Measurements from ENCODE around the gene GLYATL2.

Gene GLYATL2

DNA sequence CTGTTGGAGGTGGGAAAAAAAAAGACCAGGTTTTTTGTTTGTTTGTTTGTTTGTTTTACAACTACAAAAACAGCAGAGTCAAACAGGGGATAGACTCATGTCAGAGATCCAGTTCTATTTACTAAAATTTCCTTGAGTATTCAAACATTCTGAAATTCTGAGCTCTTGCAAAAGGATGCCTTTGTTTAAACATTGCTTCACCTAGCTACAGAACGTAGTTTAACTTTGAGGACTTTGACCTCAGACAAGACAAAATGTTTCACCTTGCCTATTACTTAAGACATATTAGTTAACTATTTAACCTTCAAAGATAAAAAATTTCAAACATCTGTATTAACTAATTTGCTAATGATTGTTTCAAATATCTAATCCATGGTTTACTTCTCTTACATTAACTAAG, 36.1 kb upstream of the GLYATL2 start:
- no peak overlapping the region for H3K14ac ChIP-seq (ENCODE audit: low read length in 2 of 2)
- H3K79me1 ChIP-seq (replicated peaks; ENCODE audit: low read length, poor library complexity, severe bottlenecking), result no peaks in the 10 kb centered on the region
- no peak overlapping the region for H3K18ac ChIP-seq (ENCODE audit: low read depth in 1 of 2, low read length in 2 of 2)
- no peak overlapping the region for H2BK5ac ChIP-seq (ENCODE audit: low read depth, low read length, poor library complexity, severe bottlenecking)
- no peak overlapping the region for H2BK15ac ChIP-seq (ENCODE audit: low read depth, poor library complexity, severe bottlenecking)
- no peak for DNase-seq
- no peak overlapping the region for H2AK5ac ChIP-seq (ENCODE audit: low read length, severe bottlenecking)
- H2BK120ac ChIP-seq (ENCODE audit: low read depth, low read length), result no peak overlapping the region
- no peak overlapping the region for H3K27ac ChIP-seq (ENCODE audit: low read length, poor library complexity, severe bottlenecking)
- H3K4ac ChIP-seq (ENCODE audit: low read depth in 1 of 2, low read length in 2 of 2), result no peak overlapping the region
- H3K9me3 ChIP-seq (ENCODE audit: control insufficient read depth, low read length), result no peaks in the 10 kb centered on the region
- H3K36me3 ChIP-seq (ENCODE audit: control insufficient read depth in 1 of 2, insufficient read depth in 2 of 2, low read depth in 1 of 2, low read length in 2 of 2), result no peaks in the 10 kb centered on the region
- no peak overlapping the region for H3K4me3 ChIP-seq (ENCODE audit: insufficient read depth in 1 of 2, low read depth in 1 of 2, low read length in 2 of 2)
- 90% methylated on average over 1 of the region's 1 CpG for WGBS
- H2AFZ ChIP-seq (ENCODE audit: low read depth, low read length), result no peak overlapping the region
- H2BK12ac ChIP-seq (ENCODE audit: low read length in 2 of 2), result no peak overlapping the region
- no peak overlapping the region for H3K4me2 ChIP-seq (ENCODE audit: low read length, poor library complexity, severe bottlenecking)
- no peak overlapping the region for H4K8ac ChIP-seq (ENCODE audit: low read length)
- H4K91ac ChIP-seq (ENCODE audit: low read length), result no peak overlapping the region
- H3K9ac ChIP-seq (ENCODE audit: low read length), result no peak overlapping the region
- no peaks in the 10 kb centered on the region for H3K4me1 ChIP-seq (ENCODE audit: control insufficient read depth, insufficient read depth, low read depth, low read length)
- no peaks in the 10 kb centered on the region for H3K27me3 ChIP-seq (ENCODE audit: control insufficient read depth in 1 of 2, insufficient read depth in 1 of 2, low read length in 2 of 2)
- no peak overlapping the region for H3K23ac ChIP-seq (ENCODE audit: low read length in 2 of 2)

DNA sequence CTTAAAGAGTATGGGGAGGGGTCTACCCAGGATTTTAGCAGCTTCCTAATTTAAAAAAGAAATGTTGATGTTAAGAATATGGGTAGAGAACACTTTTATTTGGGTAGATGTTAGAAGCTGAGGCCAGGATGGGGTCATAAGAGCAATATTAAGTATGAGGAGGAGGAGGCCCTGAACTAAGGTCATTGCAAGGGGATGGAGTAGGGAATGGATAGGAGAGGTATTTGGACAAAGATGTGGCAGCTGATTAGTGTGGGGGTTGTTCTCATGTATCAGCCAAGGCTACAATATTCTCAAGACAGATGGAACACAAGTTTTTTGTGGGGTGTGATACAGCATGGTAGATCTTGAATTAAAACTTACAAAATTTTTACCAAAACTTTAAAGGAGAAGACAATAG, 35.7 kb upstream of the GLYATL2 start:
- Histone ChIP-seq H3K18ac (ENCODE audit: low read depth in 1 of 2, low read length in 2 of 2) (no peak overlapping the region), H3K4me3 (ENCODE audit: insufficient read depth in 1 of 2, low read depth in 1 of 2, low read length in 2 of 2) (no peak overlapping the region), H3K27ac (ENCODE audit: low read length, poor library complexity, severe bottlenecking) (no peak overlapping the region), H3K9ac (ENCODE audit: low read length) (no peak overlapping the region), H3K23ac (ENCODE audit: low read length in 2 of 2) (no peak overlapping the region), H3K36me3 (ENCODE audit: control insufficient read depth in 1 of 2, insufficient read depth in 2 of 2, low read depth in 1 of 2, low read length in 2 of 2) (no peaks in the 10 kb centered on the region), H3K4ac (ENCODE audit: low read depth in 1 of 2, low read length in 2 of 2) (no peak overlapping the region), H3K27me3 (ENCODE audit: control insufficient read depth in 1 of 2, insufficient read depth in 1 of 2, low read length in 2 of 2) (no peaks in the 10 kb centered on the region), H3K4me1 (ENCODE audit: control insufficient read depth, insufficient read depth, low read depth, low read length) (no peaks in the 10 kb centered on the region), H3K9me3 (ENCODE audit: control insufficient read depth, low read length) (no peaks in the 10 kb centered on the region), H4K8ac (ENCODE audit: low read length) (no peak overlapping the region), H4K91ac (ENCODE audit: low read length) (no peak overlapping the region), H3K79me1 (replicated peaks; ENCODE audit: low read length, poor library complexity, severe bottlenecking) (no peaks in the 10 kb centered on the region), H2AK5ac (ENCODE audit: low read length, severe bottlenecking) (no peak overlapping the region), H3K4me2 (ENCODE audit: low read length, poor library complexity, severe bottlenecking) (no peak overlapping the region), H2BK5ac (ENCODE audit: low read depth, low read length, poor library complexity, severe bottlenecking) (no peak overlapping the region), H2BK15ac (ENCODE audit: low read depth, poor library complexity, severe bottlenecking) (no peak overlapping the region), H3K14ac (ENCODE audit: low read length in 2 of 2) (no peak overlapping the region), H2BK12ac (ENCODE audit: low read length in 2 of 2) (no peak overlapping the region), H2BK120ac (ENCODE audit: low read depth, low read length) (no peak overlapping the region), H2AFZ (ENCODE audit: low read depth, low read length) (no peak overlapping the region)
- DNase-seq, result no peak

DNA sequence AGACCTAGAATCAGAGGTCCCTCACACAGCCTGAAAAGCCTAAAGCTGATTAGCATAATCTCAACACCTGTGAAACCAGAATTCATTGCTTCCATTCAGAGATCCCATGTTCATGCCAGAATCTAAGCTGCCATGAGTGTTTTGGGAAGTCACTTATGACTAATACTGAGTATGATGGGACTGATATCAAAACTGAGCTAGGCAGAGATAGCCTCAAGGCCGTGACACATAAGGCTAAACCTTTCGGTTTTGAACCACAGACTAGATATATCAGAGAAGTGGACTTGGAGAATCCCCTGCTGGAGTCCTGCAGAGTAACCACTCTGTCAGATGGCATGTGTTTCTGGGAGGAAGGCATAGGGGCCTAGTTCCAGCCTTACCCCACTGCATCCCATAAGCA, 23.1 kb upstream of the GLYATL2 start:
- DNase-seq, result no peak
- Histone ChIP-seq H2AFZ (ENCODE audit: low read depth, low read length) (no peak overlapping the region), H3K9ac (ENCODE audit: low read length) (no peak overlapping the region), H2BK15ac (ENCODE audit: low read depth, poor library complexity, severe bottlenecking) (no peak overlapping the region), H2BK120ac (ENCODE audit: low read depth, low read length) (no peak overlapping the region), H3K36me3 (ENCODE audit: control insufficient read depth in 1 of 2, insufficient read depth in 2 of 2, low read depth in 1 of 2, low read length in 2 of 2) (no peaks in the 10 kb centered on the region), H3K27me3 (ENCODE audit: control insufficient read depth in 1 of 2, insufficient read depth in 1 of 2, low read length in 2 of 2) (no peaks in the 10 kb centered on the region), H3K4me3 (ENCODE audit: insufficient read depth in 1 of 2, low read depth in 1 of 2, low read length in 2 of 2) (no peak overlapping the region), H4K91ac (ENCODE audit: low read length) (no peak overlapping the region), H2BK5ac (ENCODE audit: low read depth, low read length, poor library complexity, severe bottlenecking) (no peak overlapping the region), H3K14ac (ENCODE audit: low read length in 2 of 2) (no peak overlapping the region), H3K9me3 (ENCODE audit: control insufficient read depth, low read length) (peaks cover 6% of the 10 kb centered on the region), H3K23ac (ENCODE audit: low read length in 2 of 2) (no peak overlapping the region), H3K79me1 (replicated peaks; ENCODE audit: low read length, poor library complexity, severe bottlenecking) (no peaks in the 10 kb centered on the region), H3K4me2 (ENCODE audit: low read length, poor library complexity, severe bottlenecking) (no peak overlapping the region), H3K4me1 (ENCODE audit: control insufficient read depth, insufficient read depth, low read depth, low read length) (no peaks in the 10 kb centered on the region), H3K4ac (ENCODE audit: low read depth in 1 of 2, low read length in 2 of 2) (no peak overlapping the region), H3K18ac (ENCODE audit: low read depth in 1 of 2, low read length in 2 of 2) (no peak overlapping the region), H2AK5ac (ENCODE audit: low read length, severe bottlenecking) (no peak overlapping the region), H2BK12ac (ENCODE audit: low read length in 2 of 2) (no peak overlapping the region), H3K27ac (ENCODE audit: low read length, poor library complexity, severe bottlenecking) (no peak overlapping the region), H4K8ac (ENCODE audit: low read length) (no peak overlapping the region)
- WGBS, result 97% methylated on average over 2 of the region's 2 CpGs

DNA sequence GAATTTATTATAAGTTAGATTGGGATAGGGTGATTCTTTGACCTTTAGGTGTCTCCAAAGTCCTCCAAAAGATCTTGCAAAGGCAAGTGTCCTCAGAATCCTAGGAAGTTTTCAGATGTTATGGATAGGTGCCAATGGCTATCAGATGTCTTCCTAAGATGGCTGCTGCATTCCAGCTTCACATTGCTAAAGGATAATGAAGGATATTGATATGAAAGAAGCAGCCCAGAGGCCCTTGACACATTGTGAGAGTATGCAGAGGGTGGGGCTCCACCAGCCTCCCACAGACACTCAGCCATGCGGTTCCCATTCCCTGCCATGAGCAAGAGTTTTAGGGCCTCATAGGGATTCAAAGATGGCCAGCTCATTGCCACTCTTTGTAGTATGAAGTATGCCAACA, 22.3 kb upstream of the GLYATL2 start:
- H3K4me1 ChIP-seq (ENCODE audit: control insufficient read depth, insufficient read depth, low read depth, low read length), result no peaks in the 10 kb centered on the region
- no peak overlapping the region for H2BK15ac ChIP-seq (ENCODE audit: low read depth, poor library complexity, severe bottlenecking)
- no peak overlapping the region for H3K18ac ChIP-seq (ENCODE audit: low read depth in 1 of 2, low read length in 2 of 2)
- no peak overlapping the region for H3K4me3 ChIP-seq (ENCODE audit: insufficient read depth in 1 of 2, low read depth in 1 of 2, low read length in 2 of 2)
- DNase-seq, result no peak
- H3K9ac ChIP-seq (ENCODE audit: low read length), result no peak overlapping the region
- no peak overlapping the region for H3K14ac ChIP-seq (ENCODE audit: low read length in 2 of 2)
- H2BK12ac ChIP-seq (ENCODE audit: low read length in 2 of 2), result no peak overlapping the region
- H3K4ac ChIP-seq (ENCODE audit: low read depth in 1 of 2, low read length in 2 of 2), result no peak overlapping the region
- H3K4me2 ChIP-seq (ENCODE audit: low read length, poor library complexity, severe bottlenecking), result no peak overlapping the region
- peaks cover 13% of the 10 kb centered on the region for H3K9me3 ChIP-seq (ENCODE audit: control insufficient read depth, low read length)
- no peak overlapping the region for H3K23ac ChIP-seq (ENCODE audit: low read length in 2 of 2)
- no peak overlapping the region for H3K27ac ChIP-seq (ENCODE audit: low read length, poor library complexity, severe bottlenecking)
- H2AK5ac ChIP-seq (ENCODE audit: low read length, severe bottlenecking), result no peak overlapping the region
- H4K8ac ChIP-seq (ENCODE audit: low read length), result no peak overlapping the region
- no peaks in the 10 kb centered on the region for H3K27me3 ChIP-seq (ENCODE audit: control insufficient read depth in 1 of 2, insufficient read depth in 1 of 2, low read length in 2 of 2)
- H2AFZ ChIP-seq (ENCODE audit: low read depth, low read length), result no peak overlapping the region
- H2BK120ac ChIP-seq (ENCODE audit: low read depth, low read length), result no peak overlapping the region
- H4K91ac ChIP-seq (ENCODE audit: low read length), result no peak overlapping the region
- H2BK5ac ChIP-seq (ENCODE audit: low read depth, low read length, poor library complexity, severe bottlenecking), result no peak overlapping the region
- no CpG with 5 or more reads among the region's 1 CpG for WGBS
- H3K36me3 ChIP-seq (ENCODE audit: control insufficient read depth in 1 of 2, insufficient read depth in 2 of 2, low read depth in 1 of 2, low read length in 2 of 2), result no peaks in the 10 kb centered on the region
- no peaks in the 10 kb centered on the region for H3K79me1 ChIP-seq (replicated peaks; ENCODE audit: low read length, poor library complexity, severe bottlenecking)
